NCI-H2081 (cell line): ENCODE measurements around the gene VWF.
"Not testable (repeated sequence)": the region's sequence is repeated elsewhere in the genome, so short reads cannot be mapped to it uniquely, and the experiment has no call there.

Source experiments
- DNase-seq, 2 experiments: peaks; one replicate each; lab custom pipeline; 2025; lab: John Stamatoyannopoulos, UW

VWF gene

GRCh38 chr12:6124411-6125309 lies at the start of gene VWF:
Gene VWF (minus strand): TSS chr12:6124670. CDS start chr12:6123196, 1,474 bp downstream.
- no peak for DNase-seq

- no peak for DNase-seq
Observed at GRCh38 chr12:6172862-6173261, 48.4 kb upstream of the VWF start.

DNA sequence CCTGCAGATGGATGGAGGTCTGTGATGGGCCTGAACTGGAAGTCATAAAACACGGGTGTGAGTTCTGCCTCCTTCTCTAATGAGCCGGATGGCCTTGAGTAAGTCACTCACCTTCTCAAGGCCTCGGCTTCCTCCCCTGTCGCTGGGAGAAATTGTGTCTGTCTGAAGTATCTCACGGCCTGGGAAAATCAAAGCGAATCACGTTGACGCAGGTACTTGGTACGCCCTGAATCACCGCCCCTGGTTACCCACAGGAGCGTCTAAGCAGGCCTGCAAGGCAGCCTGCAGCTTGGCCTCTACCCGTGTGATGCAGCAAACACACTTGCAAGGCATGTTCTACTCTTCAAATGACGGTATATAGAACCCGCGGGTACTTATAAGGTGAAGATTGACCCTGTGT lies 47.6 kb upstream of the VWF start:
- no peak for DNase-seq

- no peak for DNase-seq
Observed at GRCh38 chr12:6171409-6172015, 47.0 kb upstream of the VWF start.

DNA sequence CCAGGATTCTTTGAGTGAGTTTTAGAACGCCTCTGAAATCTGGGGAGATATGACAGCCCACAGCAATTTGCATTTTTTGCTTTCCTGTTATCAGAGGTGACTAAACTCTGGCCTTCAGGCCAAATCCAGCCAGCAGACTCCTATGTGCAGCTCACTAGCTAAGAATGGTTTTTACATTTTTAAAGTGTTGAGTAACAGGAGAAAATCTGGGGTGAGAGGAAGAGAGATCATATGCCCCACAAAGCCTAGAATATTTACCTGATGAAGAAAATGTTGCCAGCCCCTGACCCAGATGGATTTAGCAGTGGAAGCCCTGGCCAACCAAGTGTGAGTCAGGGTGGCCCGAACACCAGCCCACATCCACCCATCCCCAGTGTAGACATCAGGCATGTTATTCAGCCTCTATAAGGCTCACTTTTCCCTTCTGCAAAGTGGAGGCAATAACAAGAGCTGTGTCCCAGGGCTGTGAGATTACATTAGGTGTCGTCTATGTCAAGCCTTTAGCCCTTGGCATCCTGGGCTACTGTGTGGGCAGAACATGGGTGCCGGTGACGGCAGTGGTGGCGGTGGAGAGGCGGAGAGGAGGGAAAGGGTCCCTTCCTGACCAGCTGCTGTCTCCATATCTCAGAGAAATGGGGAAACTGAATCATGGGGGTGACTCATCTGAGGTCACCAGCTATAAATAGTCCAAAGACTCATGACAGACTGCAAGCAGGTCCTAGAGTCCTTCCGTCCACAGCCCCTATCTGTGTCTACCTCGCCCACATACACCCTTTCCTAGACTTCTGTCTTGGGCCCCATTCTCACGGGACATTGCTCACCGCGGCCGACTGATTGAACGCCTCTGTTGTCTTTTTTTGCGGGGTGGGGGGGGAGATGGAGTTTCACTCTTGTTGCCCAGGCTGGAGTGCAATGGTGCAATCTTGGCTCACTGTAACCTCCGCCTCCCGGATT lies 43.1 kb upstream of the VWF start:
- no peak for DNase-seq

- DNase-seq = no peak
Observed at GRCh38 chr12:6166808-6167207, 42.3 kb upstream of the VWF start.

- no peak for DNase-seq
Observed at GRCh38 chr12:6165395-6165794, 40.9 kb upstream of the VWF start.

DNA sequence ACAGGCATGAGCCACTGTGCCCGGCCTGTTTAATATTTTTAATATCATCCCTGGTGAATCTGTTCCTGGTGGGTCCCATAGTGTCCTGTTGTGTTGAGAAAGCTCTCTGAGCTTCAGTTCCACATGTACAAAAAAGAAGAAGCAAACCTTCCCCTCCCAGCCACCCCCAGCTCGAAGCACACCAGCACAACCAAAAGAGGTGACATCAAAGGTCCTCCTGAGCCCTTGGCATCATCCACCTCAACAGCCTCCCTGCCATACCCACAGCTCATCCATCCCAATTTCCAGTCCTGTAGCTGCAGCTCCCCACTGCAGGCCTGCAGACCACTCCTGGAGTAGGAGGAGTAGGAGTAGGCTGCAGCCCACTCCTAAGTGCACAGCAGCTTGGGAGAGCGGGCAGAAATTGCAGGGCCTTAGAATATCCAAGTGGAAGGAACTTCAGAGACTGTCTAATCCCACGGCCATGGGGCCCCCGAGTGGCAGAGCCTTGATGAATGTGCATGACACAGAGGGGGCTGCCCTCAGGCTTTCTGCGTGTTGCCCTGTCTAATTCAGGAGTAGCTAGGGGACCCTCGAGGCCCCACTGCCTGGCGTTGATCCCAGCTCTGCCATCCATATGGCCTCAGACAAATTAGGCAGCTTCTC lies 39.1 kb upstream of the VWF start:
- no peak for DNase-seq

DNA sequence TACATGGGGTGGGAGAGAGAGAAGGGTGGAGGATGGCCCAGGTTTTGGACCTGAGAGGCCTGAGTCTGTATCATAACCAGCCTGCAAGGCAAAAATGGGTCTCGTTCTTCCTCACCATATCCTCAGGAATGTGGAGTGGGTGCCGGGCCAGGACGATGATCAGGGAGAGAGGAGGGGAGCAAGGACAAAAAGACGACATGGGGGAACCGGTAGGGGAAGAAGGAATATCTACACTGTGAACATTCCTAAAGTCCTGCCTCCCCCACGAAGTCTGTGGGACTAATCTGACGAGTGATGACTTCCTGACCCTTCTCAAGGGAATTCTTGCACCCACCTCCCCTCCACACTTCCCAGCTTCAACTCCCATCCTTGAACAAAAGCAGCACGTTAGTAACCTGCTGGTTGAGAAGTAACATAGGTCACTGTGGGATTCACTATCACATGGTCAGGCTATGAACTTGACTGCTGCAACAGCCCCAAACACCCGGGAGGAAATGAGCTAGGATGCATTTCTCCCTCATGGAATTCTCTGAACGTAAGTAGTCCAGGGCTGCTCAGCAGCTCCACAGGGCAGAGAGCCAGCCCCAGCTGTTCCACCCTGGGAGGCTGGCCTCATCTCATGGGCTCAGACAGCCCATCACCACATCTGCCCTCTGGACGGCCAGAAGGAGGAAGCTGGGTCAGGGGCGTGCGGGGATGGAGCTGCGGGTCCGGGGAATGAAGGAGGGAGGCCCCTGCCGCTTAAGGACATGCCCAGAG lies 36.8 kb upstream of the VWF start:
- no peak for DNase-seq

DNA sequence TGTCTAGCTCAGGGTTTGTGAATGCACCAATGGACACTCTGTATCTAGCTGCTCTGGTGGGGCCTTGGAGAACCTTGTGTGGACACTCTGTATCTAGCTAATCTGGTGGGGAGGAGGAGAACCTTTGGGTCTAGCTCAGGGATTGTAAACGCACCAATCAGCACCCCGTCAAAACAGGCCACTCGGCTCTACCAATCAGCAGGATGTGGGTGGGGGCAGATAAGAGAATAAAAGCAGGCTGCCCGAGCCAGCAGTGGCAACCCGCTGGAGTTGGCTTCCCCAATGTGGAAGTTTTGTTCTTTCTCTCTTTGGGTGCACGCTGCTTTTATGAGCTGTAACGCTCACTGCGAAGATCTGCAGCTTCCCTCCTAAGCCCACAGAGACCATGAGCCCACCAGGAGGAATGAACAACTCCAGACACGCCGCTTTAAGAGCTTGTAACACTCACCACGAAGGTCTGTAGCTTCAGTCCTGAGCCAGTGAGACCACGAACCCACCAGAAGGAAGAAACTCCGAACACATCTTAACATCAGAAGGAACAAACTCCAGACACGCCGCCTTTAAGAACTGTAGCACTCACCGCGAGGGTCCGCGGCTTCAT lies 35.7 kb upstream of the VWF start:
- not testable (repeated sequence) for DNase-seq

- DNase-seq = not testable (repeated sequence)
Observed at GRCh38 chr12:6159166-6160011, 34.9 kb upstream of the VWF start.

- DNase-seq = no peak
Observed at GRCh38 chr12:6158749-6159148, 34.3 kb upstream of the VWF start.

GRCh38 chr12:6158255-6158654 lies 33.8 kb upstream of the VWF start:
- no peak for DNase-seq

DNA sequence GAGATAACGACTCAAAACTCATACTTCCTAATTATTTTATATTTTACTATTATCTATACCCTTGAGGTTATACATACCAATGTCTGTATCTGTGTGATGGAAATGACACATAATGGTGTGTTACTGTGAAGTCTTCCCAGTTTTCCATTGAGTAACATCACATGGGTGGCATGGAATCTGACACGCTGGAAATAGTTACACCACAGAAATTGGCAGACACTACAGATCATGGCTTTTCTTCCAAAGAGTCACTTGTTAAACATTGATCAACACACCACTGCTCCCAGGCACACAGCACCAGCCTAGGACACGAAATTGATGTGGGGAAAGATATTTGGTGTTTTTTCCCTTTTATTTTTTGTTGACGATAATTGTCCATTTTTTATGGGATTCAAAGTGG lies 33.0 kb upstream of the VWF start:
- no peak for DNase-seq

GRCh38 chr12:6154730-6155459 lies 30.4 kb upstream of the VWF start:
- no peak for DNase-seq

DNA sequence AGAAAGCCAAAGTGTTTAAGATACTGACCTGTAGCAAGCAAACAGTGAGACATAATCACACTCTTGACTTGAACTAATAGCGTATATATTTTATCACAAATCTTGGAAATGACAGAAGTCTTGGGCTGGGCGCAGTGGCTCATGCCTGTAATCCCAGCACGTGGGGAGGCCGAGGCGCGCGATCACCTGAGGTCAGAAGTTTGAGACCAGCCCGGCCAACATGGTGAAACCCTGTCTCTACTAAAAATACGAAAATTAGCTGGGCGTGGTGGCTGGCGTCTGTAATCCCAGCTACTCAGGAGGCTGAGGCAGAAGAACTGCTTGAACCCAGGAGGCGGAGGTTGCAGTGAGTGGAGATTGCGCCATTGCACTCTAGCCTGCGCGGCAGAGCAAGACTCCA lies 24.3 kb upstream of the VWF start:
- not testable (repeated sequence) for DNase-seq

- DNase-seq = no peak
Observed at GRCh38 chr12:6148061-6148460, 23.6 kb upstream of the VWF start.

DNA sequence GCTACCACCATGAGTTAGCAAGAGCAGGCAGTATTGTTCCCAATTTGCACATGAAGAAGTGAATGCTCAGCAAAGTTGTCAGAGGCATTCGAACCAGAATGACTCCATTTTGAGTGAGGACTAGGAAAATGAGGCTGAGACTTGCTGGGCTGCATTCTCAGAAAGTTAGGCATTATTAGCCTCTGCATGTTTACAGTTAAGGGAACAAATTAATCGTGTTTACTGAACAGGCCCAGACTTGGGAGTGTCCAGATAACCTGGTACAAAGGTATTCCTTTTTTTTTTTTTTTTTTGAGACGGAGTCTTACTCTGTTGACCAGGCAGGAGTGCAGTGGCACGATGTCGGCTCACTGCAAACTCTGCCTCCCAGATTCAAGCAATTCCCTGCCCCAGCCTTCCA lies 22.5 kb upstream of the VWF start:
- no peak for DNase-seq

GRCh38 chr12:6146509-6146908 lies 22.0 kb upstream of the VWF start:
- no peak for DNase-seq
